ENCODE data around the gene TNXB.

- no peak for TF ChIP-seq CTCF (conservative IDR thresholded peaks at IDR 0.05; ENCODE audit: low read depth in 2 of 2)
- no peak for TF ChIP-seq EZH2phosphoT487 (IDR thresholded peaks at IDR 0.05; ENCODE audit: unreplicated experiment)
- 0 out of 2 replicates have a peak, but pooled peaks have one; percentile 6 for TF ChIP-seq CREB1 (CRISPR knock-in tag; IDR thresholded peaks at IDR 0.05; ENCODE audit: low read depth)
These were observed 43.8 kb upstream of the TNXB start for GRCh38 chr6:32152769-32153563.
